GM18873 (cell line): ENCODE results near the gene SURF1.
"Not testable (repeated sequence)": the region's sequence is repeated elsewhere in the genome, so short reads cannot be mapped to it uniquely, and the experiment has no call there.

Experiments used
- ATAC-seq: cut with Tn5 transposase; IDR thresholded peaks from one replicate; pipeline ENCODE4 v1.9.1; 2021; ENCODE audit warnings: mild to moderate bottlenecking, moderate library complexity, moderate number of reproducible peaks; ENCODE audit not compliant: unreplicated experiment, low FRiP score

SURF1 gene

GRCh38 chr9:133356391-133357091 lies at the start of gene SURF1, which contains the start of gene SURF2:
Gene SURF1, minus strand, starts transcription at chr9:133356487. Its CDS starts 34 bp downstream, at chr9:133356453.
Gene SURF2, plus strand, starts transcription at chr9:133356550. Its CDS starts 43 bp downstream, at chr9:133356593.
- no peak for ATAC-seq

- no peak for ATAC-seq
Measured at GRCh38 chr9:133405508-133406438, 49.5 kb upstream of the SURF1 start.

GRCh38 chr9:133404454-133405002 lies 48.2 kb upstream of the SURF1 start:
- ATAC-seq = no peak

GRCh38 chr9:133403766-133404453 lies 47.6 kb upstream of the SURF1 start:
- no peak for ATAC-seq

GRCh38 chr9:133402689-133403088 lies 46.4 kb upstream of the SURF1 start:
- ATAC-seq = no peak

- no peak for ATAC-seq
Measured at GRCh38 chr9:133401588-133401987, 45.3 kb upstream of the SURF1 start.

- no peak for ATAC-seq
Measured at GRCh38 chr9:133400292-133400691, 44.0 kb upstream of the SURF1 start.

GRCh38 chr9:133397895-133398294 lies 41.6 kb upstream of the SURF1 start:
- no peak for ATAC-seq

- ATAC-seq = no peak
Measured at GRCh38 chr9:133397370-133397769, 41.1 kb upstream of the SURF1 start.

- no peak for ATAC-seq
Measured at GRCh38 chr9:133396952-133397351, 40.7 kb upstream of the SURF1 start.

- ATAC-seq = no peak
Measured at GRCh38 chr9:133394687-133395271, 38.5 kb upstream of the SURF1 start.

- ATAC-seq = no peak
Measured at GRCh38 chr9:133393399-133393798, 37.1 kb upstream of the SURF1 start.

- ATAC-seq = not testable (repeated sequence)
Measured at GRCh38 chr9:133392308-133392707, 36.0 kb upstream of the SURF1 start.

- ATAC-seq = not testable (repeated sequence)
Measured at GRCh38 chr9:133391449-133391848, 35.2 kb upstream of the SURF1 start.

- no peak for ATAC-seq
Measured at GRCh38 chr9:133390713-133391112, 34.4 kb upstream of the SURF1 start.

GRCh38 chr9:133389562-133389961 lies 33.3 kb upstream of the SURF1 start:
- ATAC-seq = no peak

GRCh38 chr9:133389025-133389557 lies 32.8 kb upstream of the SURF1 start:
- no peak for ATAC-seq

- no peak for ATAC-seq
Measured at GRCh38 chr9:133387680-133388079, 31.4 kb upstream of the SURF1 start.

GRCh38 chr9:133386338-133386737 lies 30.1 kb upstream of the SURF1 start:
- no peak for ATAC-seq

GRCh38 chr9:133385452-133385851 lies 29.2 kb upstream of the SURF1 start:
- ATAC-seq = no peak
